ENCODE measurements around the gene NYAP2. TPM values are rescaled to one million over a fixed set of nuclear protein-coding genes. Genes with fewer than 3 reads are reported as not detected.

The NYAP2 gene
- total and polyA plus RNA-seq, 2 of the 4 experiments (the other 2 are of a cell fraction): not detected

DNA sequence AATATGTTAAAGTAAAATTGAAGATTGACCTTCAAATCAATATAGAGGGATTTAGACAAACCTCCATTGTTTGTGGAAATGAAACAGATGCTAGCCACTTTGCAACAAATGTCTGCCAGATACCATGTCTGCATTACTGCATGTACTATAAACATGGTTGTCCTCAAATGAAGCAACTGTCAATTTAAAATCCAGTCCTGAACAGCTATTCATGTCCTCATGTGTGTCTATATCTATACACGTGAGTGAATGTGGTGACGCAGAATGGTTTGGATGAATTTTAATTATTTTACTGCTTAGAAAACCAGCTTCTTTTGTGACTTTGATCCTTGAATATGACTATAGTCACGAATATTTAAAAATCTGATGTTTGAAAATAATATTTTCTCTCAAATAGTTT lies 71.5 kb downstream of the NYAP2 start:
- ChIA-PET POLR2A (ENCODE audit: unreplicated experiment) (no interaction called here), CTCF (no interaction called here)
- Histone ChIP-seq H3K9me1 (ENCODE audit: insufficient read depth, low read length) (no peaks in the 10 kb centered on the region), H3K27me3 (ENCODE audit: control insufficient read depth, insufficient read depth, low read length) (no peaks in the 10 kb centered on the region), H3K23ac (ENCODE audit: low read depth, low read length) (no peak overlapping the region), H4K20me1 (ENCODE audit: insufficient read depth, low read length) (no peaks in the 10 kb centered on the region), H3K56ac (ENCODE audit: extremely low read depth, insufficient read depth, low read length) (no peak overlapping the region), H2AK9ac (replicated peaks; ENCODE audit: low read depth, low read length, poor library complexity) (no peak overlapping the region), H3K18ac (ENCODE audit: low read depth, low read length) (no peak overlapping the region), H3K4me1 (ENCODE audit: control insufficient read depth, insufficient read depth, low read length) (no peaks in the 10 kb centered on the region), H3K36me3 (ENCODE audit: control insufficient read depth, insufficient read depth, low read length) (no peaks in the 10 kb centered on the region), H2AK5ac (ENCODE audit: low read depth, low read length) (no peak overlapping the region), H2AFZ (replicated peaks; ENCODE audit: low read length, poor library complexity) (no peak overlapping the region), H3K79me1 (ENCODE audit: low read depth in 1 of 2, low read length in 2 of 2) (no peaks in the 10 kb centered on the region), H3K14ac (replicated peaks; ENCODE audit: low read depth, low read length) (no peak overlapping the region), H3K27ac (ENCODE audit: insufficient read depth, low read length) (no peak overlapping the region), H4K5ac (ENCODE audit: low read depth, low read length) (no peak overlapping the region), H4K91ac (ENCODE audit: insufficient read depth, low read depth, low read length) (no peak overlapping the region), H3K4me3 (ENCODE audit: insufficient read depth, low read depth, low read length) (no peak overlapping the region), H2BK5ac (ENCODE audit: low read depth, low read length, poor library complexity, severe bottlenecking) (no peak overlapping the region), H4K8ac (ENCODE audit: low read depth in 2 of 2, low read length in 2 of 2) (no peak overlapping the region), H3K4ac (ENCODE audit: low read depth, low read length) (no peak overlapping the region), H3K4me2 (ENCODE audit: low read depth, low read length) (no peak overlapping the region), H2BK120ac (ENCODE audit: low read depth, low read length) (no peak overlapping the region), H2BK20ac (ENCODE audit: low read depth, low read length) (no peak overlapping the region), H3K9me3 (ENCODE audit: control insufficient read depth, insufficient read depth, low read length) (no peaks in the 10 kb centered on the region), H2BK15ac (ENCODE audit: low read depth, low read length) (no peak overlapping the region), H3K9ac (ENCODE audit: low read depth, low read length) (no peak overlapping the region)
- ATAC-seq (ENCODE audit: low read depth): no peak
- BruUV-seq (replicated peaks): no TSS peak
- no peak for DNase-seq
- in situ Hi-C loops (cut with MboI; ENCODE audit: low sequenced_read_pairs) (no loop called here), intact Hi-C loops (cut with micrococcal nuclease) (no loop called here), dilution Hi-C loops (cut with HindIII; ENCODE audit: low sequenced_read_pairs, unreplicated experiment) (no loop called here)
- no CpG with 5 or more reads among the region's 3 CpGs for WGBS, 2 experiments (ENCODE audit: extremely low coverage in 2 of 2, insufficient read length in 1 of 2)
- TF ChIP-seq CHD1 (IDR thresholded peaks at IDR 0.05; ENCODE audit: low read depth, low read length): no peak
- TF ChIP-seq NFE2L2 (IDR thresholded peaks at IDR 0.05; ENCODE audit: low read depth, low read length): no peak
- no peak for TF ChIP-seq MAFK (IDR thresholded peaks at IDR 0.05; ENCODE audit: low read depth, low read length)
- TF ChIP-seq MAZ (IDR thresholded peaks at IDR 0.05; ENCODE audit: borderline replicate concordance, low read depth, low read length): no peak
- TF ChIP-seq CTCF (conservative IDR thresholded peaks at IDR 0.05; ENCODE audit: low read depth, low read length): no peak
- no peak for TF ChIP-seq MXI1 (IDR thresholded peaks at IDR 0.05; ENCODE audit: borderline replicate concordance, low read depth, low read length)
- no peak for TF ChIP-seq RAD21 (IDR thresholded peaks at IDR 0.05; ENCODE audit: low read length)
- TF ChIP-seq RCOR1 (IDR thresholded peaks at IDR 0.05; ENCODE audit: insufficient replicate concordance, low read length): no peak
- no peak for TF ChIP-seq POLR2A (IDR thresholded peaks at IDR 0.05; ENCODE audit: low read depth, low read length)
- TF ChIP-seq ELK1 (IDR thresholded peaks at IDR 0.05; ENCODE audit: borderline replicate concordance, low read depth, low read length): no peak
- no peak for TF ChIP-seq FOS (IDR thresholded peaks at IDR 0.05; ENCODE audit: low read depth, low read length)
- no peak for TF ChIP-seq CEBPB (IDR thresholded peaks at IDR 0.05; ENCODE audit: low read depth, low read length)
- TF ChIP-seq RFX5 (IDR thresholded peaks at IDR 0.05; ENCODE audit: low read depth, low read length): no peak
- no peak for TF ChIP-seq SMC3 (IDR thresholded peaks at IDR 0.05; ENCODE audit: low read depth, low read length)
- no peak for TF ChIP-seq BHLHE40 (IDR thresholded peaks at IDR 0.05; ENCODE audit: low read depth, low read length)
- no peak for TF ChIP-seq USF2 (IDR thresholded peaks at IDR 0.05; ENCODE audit: low read depth, low read length)
